SKM-1 treated with dmso at 0.1 percent for 144 hours (cell line): ENCODE data around the gene PECR.

Experiments
- DNase-seq: peaks from one replicate; lab custom pipeline; 2025; ENCODE audit not compliant: unreplicated experiment; lab: John Stamatoyannopoulos, UW

The PECR gene

DNA sequence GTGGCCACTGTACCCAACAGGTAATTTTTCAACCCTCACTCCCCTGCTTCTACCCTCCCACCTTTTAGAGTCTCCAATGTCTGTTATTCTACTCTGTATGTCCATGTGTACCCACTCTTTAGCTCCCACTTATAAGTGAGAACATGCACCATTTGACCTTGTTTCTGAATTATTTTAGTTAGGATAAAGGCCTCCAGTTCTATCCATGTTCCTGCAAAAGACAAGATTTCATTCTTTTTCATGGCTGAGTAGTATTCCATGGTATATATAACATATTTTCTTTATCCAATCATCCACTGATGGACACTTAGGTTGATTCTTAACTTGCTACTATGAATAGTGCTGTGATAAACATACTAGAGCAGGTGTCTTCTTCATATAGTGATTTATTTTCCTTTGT, 9.1 kb downstream of the PECR start:
- no peak for DNase-seq

DNA sequence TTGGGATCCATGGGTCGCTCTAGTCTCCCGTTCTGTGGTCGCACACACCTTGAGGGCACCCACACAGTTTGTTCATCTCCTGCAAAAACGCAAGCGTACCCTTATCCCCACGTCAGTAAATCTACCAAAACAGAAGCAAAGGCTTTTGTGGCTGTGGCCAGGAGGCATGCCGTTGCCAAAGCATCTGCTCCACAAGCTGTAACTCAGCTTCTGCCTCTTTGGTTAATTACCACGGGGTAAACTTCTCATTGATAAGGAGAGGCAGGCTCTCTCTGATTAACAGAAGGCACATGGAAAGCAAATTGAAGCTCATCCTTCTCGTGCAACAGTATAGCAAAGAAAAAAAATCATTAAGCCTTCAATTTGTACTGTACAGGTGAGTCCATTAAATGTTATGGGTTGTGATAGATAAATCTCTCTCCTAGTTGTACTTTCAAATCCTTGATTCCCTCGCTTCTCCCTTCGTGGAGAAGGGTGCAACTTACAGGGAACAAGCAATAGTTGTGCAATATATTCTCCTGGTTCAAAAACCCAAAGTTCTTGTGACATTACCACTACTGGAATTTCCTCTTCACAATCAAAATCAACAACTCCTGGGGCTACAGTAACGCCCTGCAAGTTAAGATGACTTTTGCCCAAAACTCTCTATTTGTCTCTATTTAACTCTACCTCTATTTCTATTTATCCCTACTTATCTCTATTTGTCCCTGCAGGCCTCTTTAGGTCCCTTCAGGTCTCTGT, 10.3 kb downstream of the PECR start:
- DNase-seq: no peak

DNA sequence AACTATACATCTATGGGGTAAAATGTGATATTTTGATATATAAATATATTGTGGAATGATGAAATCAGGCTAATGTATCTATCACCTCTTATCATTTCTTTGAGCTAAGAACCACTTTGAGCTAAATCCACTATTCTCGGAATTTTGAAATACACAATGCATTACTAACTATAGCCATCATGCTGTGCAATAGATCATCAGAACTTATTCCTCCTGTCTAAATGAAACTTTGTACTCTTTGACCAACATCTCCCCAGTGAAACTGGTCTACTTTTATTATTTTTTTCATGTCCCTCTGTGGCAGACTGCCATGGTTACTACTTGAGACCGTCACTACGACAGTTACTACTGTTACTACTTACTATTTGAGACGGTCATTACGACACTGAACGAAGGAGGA, 11.4 kb downstream of the PECR start:
- no peak for DNase-seq

DNA sequence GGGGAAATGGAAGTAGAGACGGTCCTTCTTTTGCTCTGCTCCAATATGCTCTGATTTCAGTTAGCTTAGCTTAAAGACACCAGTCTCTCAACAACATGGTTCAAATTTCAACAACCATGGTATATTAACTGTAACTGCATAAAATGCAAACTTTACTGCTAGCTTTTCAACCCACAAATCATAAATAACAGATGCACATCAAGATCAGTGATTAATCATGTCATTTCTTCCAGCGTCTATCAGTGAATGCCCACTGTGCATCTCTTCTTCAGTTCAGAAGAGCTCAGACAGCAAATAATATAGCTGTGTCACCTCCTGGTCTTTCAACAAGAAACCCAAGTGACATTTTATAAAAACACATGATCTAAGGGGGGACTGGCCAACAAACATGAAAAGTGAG, 12.6 kb downstream of the PECR start:
- DNase-seq: no peak

DNA sequence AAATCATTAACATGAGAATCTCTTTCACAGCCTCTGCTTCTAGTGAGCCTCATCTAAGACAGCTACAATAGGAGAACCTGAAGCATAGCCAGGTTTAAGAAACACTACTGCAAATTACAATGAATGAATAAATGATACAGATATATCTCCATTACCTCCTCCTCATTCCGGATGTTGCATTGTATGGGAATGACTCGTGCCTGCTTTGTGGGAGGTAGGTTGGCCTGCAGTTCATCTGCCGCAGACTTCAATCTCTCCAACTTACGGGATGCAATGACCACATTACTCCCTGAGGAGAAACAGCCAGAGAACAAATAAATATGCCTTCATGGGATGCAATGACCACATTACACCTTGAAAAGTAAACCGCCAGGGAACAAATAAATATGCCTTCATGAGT, 15.4 kb downstream of the PECR start:
- no peak for DNase-seq

DNA sequence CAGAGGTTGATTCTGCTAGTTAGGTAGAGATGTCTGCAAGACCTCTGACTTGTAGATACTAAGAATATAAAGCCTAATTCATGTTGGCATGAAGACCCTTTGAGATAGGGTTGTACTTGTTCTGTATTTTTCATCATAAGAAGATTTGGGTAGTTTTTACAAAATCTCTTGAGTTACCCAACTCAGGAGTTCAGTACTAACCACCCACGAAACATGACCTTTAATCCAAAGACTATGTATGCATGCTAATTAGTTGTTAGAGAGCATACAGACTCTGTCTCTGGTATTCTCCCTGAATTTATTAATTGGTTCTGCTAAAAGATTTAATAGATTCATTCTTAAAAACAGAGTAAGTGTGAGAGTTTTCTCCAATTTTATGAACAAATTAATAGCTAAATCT, 16.9 kb downstream of the PECR start:
- no peak for DNase-seq

DNA sequence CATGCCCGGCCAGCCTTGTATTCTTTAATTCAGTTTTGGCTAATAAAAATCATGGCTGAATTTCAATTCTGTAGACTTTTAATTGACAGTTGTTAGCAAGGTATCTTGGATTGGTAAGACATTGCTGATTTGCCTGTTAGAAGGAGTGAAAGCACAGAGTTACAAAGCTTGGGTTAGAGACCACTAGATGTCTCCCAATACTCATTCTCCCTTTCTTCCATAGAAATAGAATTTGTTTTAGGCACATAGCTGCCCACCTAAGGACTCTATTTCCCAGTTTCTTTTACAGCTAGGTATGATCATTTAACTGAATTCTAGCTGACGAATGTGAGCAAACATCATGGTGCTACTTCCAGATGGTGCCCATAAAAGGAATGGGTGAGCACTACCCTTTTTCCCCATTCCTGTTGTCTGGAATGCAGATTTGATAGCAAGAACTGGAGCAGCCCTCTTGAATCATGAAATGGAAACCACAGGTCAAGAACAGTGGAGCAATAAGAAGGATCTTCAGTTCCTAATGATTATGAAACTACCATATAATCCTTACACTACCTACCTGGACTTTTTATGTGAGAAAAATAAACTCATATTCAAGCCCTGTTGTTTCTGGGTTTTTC, 17.5 kb downstream of the PECR start:
- no peak for DNase-seq

DNA sequence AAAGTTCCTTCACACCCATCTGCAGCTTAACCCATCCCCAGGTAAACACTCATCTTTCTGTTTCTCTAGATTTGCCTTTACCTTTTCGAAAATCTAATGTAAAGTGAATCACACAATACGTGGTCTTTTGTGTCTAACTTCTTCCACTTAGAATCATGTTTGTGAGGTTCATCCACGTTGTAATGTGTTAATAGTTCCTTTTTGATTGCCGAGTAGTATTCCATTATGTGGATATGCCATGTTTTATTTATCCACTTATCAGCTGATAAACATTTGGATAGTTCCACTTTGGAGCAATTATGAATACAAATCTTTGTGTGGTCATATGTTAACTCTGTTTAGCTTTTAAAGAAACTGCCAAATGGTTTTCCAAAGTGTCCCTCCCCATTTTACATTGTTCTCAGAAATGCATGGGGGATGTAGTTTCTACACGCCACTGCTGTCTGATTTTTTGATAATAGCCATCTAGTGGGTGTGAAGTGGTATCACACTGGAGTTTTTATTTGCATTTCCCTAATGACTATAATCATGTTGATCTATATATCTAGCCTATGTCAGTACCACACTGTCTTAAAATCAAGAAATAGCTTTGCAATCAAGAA, 22.3 kb downstream of the PECR start:
- DNase-seq: no peak

DNA sequence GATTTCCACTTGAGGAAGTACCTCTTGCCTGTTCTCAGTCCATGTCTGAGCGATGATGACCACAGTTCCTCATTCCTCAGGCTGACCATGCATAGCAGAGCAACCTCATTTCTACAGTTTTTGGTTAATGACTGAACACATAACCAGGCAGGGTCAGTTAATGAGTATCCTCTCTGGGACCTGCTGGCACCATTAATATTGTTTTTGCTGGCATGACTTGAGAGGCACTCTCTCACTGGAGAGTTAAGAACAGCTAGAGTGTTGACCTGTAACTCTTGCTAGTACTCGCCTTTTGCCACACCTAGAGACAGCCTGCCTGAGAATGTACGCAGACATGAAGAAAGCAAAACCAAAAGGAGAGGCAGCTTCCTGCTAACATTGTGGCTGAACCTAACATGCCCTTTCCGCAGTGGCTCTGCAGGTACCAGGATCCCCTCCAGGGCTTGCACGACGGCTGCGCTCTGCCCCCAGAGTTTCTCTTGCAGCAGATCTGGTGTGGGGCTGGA, 23.9 kb downstream of the PECR start:
- peak; percentile 82 for DNase-seq

DNA sequence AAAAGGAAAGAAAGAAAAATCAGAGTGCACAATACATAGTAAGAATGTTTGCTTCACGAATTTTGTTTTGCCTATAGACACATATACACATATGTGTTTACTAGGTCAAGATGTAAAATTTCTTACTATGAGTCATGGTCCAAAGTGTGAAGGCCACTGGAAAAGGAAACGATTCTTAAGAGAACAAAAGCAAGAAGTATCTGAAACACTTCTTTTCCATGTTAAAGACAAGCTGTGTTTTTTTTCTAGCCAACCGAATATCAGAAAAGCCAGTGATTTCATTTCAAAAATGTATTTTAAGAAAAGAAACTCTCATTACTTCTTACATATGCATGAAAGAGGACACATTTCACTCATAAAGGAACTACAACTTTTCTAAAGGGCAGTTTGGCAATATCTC, 24.9 kb downstream of the PECR start:
- DNase-seq: no peak

DNA sequence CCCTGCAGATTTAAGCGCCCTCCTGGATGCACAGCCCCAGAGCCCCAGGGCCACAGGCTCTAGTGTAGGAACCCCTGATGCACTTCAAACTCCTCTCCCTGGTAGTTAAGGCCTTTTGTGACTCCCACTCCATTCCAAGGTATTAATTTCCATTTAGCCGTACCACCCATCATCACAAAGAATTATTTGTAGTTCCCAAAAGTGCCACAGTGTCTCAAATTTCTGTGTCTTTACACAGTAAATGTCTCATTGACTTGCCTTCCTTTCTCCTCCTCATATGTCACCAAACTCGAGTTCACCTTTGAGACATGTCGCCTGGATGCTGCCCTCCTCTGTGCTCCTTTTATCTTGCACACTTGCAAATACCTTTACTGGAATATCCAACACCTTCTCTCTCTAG, 25.9 kb downstream of the PECR start:
- DNase-seq: no peak

DNA sequence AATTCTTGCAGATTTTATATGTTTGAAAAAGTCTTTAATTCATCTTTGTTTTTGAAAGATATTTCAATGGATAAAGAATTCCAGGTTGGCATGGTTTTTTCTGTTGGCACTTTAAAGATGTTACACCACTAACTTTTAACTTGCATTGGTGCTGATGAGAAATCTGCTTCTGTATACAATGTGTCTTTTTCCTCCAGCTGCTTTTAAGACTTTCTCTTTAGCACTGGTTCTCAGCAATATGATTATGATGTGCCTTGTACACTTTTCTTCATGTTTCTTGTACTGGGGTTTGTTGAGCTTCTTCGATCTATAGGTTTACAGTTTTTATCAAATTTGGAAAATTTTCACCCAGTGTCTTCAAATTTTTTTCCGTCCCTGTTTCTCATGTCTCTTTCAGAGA, 29.2 kb downstream of the PECR start:
- DNase-seq: no peak

DNA sequence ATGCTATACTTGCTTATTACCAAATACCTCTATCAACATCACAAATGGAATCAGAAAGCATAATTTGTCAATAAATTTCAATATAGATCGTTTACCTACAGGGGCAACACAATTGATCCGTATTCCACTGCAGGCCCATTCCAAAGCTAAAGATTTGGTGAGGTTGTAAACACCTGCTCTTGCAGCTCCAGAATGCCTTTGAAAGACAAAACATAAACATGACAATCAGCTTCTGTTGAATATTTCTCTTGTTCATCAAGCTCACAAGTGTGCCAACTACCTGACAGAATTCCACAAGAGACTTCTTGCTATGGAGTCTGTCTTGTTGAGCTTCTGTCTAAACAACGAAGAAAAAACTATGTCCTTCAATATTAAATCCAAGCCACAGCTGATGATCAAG, 30.3 kb downstream of the PECR start:
- DNase-seq: no peak

DNA sequence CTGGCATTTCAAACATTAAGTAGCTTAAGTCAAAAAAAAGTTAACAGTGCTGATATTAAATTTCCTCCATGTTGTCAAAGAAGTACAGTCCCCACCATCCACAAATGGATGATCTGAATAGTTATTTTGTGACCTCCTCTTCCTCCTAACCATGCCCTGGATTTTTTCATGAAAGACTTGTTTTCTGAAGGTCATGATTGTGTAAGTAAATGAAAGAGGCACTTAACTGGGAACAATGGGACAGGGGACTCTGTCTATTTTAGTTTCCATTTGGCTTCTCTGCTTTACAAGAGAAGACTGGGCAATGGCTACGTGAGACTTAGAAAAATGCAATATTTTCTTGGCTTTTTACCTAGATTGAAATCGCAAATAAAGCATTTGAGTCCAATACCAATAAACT, 32.2 kb downstream of the PECR start:
- DNase-seq: no peak

DNA sequence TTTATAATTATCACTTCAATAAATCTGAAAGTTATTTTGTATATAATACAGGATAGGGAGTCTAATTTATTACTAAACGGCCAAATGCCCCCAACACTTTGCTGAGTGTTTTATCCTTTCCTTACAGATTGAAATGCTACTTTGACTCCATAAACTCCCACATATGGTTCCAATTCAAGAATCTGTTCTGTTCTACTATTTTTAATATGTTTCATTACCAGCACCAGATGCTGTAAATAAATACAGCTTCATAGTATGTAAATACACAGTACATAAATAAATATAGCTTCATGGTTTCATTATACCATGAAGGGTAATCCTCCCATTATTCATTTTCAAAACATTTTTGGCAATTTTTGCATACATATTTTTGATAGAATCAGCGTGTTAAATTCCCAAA, 34.2 kb downstream of the PECR start:
- DNase-seq: no peak

DNA sequence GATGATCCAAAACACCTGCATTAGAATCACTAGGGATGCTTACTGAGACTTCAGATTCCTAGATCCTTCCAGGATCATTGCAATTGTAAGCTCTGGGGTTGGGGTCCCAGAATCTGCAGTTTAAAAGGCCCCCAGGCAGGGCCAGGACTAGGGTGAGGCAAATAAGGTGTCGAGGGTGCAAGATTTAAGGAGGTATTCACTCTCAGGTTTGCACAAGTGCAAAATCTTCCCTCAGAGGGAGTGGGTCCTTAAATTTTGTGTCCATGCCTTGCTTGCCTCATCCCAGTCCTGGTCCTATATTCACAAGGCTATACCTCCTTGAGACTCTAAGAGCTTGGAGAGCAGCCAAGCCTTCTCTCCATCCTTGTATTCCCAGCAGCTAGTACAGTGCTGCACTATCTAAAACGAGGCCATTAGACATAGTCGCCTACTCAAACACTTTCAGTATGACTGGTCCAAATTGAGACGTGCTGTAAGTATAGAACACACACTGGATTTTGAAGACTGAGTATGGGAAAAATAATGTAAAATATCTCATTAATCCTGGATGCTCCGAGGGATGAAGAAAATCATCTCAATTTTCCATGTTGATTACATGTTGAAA, 36.6 kb downstream of the PECR start:
- no peak for DNase-seq

DNA sequence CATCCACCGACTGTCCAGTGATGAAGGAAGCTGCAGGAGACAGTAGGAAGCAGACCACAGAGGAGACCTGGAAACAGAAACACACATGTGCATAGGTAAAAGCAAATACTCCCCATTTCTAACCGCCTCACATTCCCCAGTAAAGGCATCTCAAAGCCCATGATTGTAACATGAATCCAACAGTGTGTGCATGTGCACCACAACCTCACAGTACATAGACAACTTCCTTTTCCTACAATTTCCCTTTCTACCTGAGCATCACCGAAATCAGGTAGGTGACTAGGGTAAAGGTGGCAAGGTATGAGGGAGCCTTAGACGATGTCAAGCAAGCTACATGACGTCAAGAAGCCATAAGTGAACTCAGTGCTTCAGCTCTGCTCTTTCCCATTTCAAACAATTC, 37.7 kb downstream of the PECR start:
- no peak for DNase-seq

DNA sequence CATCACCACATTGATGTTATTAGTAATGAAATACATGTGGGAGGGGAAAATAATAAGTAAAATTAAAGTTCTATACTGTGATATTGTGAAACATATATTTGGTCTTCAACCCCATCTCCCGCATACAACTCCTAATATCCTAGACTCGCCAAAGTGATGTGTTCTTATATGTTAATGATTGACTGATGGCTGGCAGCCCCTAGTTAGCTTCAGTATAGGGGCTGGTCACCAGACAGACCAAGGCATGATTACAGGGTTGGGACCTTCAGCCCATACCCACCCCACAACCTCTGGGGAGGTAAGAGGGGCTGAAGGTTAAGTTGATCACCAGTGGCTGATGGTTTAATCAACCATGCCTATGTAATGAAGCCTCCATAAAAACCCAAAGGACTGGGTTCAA, 40.2 kb downstream of the PECR start:
- no peak for DNase-seq

DNA sequence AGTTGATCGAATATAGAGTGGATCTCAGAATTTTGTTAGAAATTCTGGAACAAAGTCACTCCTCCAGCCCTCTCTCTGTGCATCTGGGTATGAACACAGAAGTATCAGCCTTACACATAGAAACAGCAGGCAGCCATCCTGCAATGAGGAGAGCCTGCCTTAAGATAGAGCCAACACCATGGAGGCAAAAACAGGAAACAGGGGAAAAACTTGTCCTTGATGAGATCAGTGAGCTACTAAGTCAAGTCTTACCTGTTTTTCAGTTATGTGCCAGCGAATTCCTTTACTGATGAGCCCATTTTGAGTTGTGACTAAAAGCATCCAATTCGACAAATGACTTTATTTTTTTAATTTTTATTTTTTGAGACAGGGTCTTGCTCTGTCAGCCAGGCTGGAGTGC, 41.7 kb downstream of the PECR start:
- no peak for DNase-seq

DNA sequence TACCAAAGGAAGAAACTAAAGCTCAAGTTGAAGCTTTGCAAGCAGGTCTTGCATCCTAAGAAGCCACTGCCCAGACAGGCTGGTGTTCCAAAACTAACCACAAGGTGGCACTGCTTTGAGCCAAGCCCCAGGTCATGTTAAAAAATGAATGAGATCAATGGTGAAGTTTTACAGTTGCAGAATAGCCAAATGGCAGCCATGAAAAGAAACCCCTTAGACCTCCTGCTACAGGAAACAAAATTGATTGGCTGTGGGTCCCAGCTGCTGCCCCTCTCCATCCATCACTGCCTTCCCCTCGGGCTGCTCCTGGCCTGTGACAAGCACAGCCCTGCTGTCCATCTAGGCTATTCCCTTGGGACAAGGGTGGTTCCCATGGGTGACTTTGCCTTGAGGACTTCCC, 47.5 kb downstream of the PECR start:
- peak; percentile 28 for DNase-seq

DNA sequence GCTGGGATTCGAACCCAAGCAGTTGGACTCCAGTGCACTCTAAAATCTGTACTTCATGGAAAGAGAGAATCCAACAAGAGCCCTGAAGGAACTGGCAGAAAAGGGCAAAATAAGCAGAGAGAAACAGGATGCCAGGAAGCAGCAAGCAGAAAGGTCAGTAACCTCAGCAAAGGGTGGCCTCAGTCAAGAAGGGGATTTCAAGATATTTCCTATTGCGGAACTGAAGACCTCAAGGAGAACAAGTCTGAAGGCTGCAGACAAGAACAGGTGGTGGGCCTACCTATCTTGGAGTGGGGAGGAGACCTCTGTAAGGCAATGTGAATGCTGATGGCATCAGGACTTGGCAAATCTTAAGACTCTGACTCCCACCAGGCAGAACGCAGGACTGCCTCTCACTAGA, 48.2 kb downstream of the PECR start:
- no peak for DNase-seq
